ENCODE measurements around the gene PXDN.

DNA sequence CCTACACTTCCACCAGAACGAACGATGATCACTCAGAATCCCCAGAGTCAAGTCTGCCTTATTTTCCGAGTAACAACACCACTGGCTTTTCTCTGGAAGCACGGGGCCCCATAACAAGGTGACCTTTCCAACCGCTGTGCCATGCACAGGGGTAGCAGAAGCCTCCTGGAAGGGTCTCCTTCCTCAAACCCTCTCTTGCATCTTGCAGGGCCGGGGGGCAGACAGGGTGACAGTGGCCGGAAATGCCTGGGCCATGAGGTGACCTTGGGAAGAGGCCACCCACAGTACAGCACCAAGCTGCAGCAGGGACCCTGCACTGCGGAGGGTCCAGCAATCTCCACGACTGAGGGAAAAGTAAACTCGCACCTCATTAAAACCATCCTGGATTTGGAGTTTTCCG lies 108.5 kb downstream of the PXDN start:
- TF ChIP-seq, protein P1, sequence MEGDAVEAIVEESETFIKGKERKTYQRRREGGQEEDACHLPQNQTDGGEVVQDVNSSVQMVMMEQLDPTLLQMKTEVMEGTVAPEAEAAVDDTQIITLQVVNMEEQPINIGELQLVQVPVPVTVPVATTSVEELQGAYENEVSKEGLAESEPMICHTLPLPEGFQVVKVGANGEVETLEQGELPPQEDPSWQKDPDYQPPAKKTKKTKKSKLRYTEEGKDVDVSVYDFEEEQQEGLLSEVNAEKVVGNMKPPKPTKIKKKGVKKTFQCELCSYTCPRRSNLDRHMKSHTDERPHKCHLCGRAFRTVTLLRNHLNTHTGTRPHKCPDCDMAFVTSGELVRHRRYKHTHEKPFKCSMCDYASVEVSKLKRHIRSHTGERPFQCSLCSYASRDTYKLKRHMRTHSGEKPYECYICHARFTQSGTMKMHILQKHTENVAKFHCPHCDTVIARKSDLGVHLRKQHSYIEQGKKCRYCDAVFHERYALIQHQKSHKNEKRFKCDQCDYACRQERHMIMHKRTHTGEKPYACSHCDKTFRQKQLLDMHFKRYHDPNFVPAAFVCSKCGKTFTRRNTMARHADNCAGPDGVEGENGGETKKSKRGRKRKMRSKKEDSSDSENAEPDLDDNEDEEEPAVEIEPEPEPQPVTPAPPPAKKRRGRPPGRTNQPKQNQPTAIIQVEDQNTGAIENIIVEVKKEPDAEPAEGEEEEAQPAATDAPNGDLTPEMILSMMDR (IDR thresholded peaks at IDR 0.05; ENCODE audit: low read depth, low read length) = no peak
- TF ChIP-seq MYC (IDR thresholded peaks at IDR 0.05; ENCODE audit: low read depth, low read length) = no peak
- TF ChIP-seq POLR2A (IDR thresholded peaks at IDR 0.05; ENCODE audit: extremely low read depth, insufficient read length) = no peak
